ENCODE results near the gene DRAM1.

- TF ChIP-seq CTCF (conservative IDR thresholded peaks at IDR 0.05; ENCODE audit: low read depth, low read length) (no peak), POLR2A (IDR thresholded peaks at IDR 0.05; ENCODE audit: low read depth, low read length) (no peak), USF2 (IDR thresholded peaks at IDR 0.05; ENCODE audit: low read depth, low read length) (no peak)
Measured at GRCh38 chr12:101946233-101946611, 68.8 kb downstream of the DRAM1 start.

All from IMR-90 (cell line).